GM23248 (cell line): ENCODE data around the gene YEATS2.

Source experiments
- EZH2 ChIP-seq: fragments of 200-600 bp; sonication (generic); IDR thresholded peaks from 2 replicates; pipeline ENCODE4 v1.6.1; 2018; ENCODE audit warnings: antibody characterized with exemption, mild to moderate bottlenecking; ENCODE audit not compliant: insufficient read depth, poor library complexity, severe bottlenecking
- EZH2phosphoT487 ChIP-seq: fragments of 200-600 bp; sonication (generic); IDR thresholded peaks from 2 replicates; pipeline ENCODE4 v1.6.1; 2018; ENCODE audit warnings: antibody characterized with exemption, moderate library complexity, mild to moderate bottlenecking, low read depth; ENCODE audit not compliant: insufficient read depth

DNA sequence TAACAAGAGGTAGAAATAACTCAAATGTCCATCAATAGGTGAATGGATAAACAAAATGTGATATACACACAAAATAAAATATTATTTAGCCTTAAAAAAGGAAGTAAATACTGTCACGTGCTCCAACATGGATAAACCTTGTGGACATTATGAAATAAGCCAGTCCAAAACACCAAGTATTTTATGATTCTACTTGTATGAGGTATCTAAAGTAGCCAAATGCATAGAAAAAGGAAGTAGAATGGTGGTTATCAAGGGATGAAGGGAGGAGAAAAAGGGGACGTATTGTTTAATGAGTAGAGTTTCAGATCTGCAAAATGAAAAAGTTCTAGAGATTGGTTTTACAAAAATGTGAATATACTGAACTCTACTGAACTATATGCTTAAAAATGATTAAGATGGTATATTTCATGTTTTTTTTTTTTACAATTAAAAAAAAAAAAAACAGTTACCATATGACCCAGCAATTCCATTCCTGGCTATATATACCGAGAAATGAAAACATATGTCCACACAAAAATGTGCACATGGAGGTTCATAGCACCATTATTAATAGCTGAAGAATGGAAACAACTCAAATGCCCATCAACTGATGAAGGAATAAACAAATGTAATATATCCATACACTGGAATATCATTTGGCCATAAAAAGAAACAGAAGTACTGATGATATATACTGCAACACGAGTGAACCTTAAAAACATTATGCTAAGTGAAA is 156.9 kb downstream of the YEATS2 start:
- TF ChIP-seq EZH2 (no peak), EZH2phosphoT487 (no peak)
